Middle frontal gyrus (tissue), 1 donor: ENCODE results near the gene GSTO2.
"Not testable (repeated sequence)": the region's sequence is repeated elsewhere in the genome, so short reads cannot be mapped to it uniquely, and the experiment has no call there.

Source experiments
- DNase-seq: peaks from one replicate; pipeline ENCODE4 v3.0.0-alpha.2; 2015; ENCODE audit warnings: low spot score; ENCODE audit errors: extremely low spot score

Gene GSTO2

DNA sequence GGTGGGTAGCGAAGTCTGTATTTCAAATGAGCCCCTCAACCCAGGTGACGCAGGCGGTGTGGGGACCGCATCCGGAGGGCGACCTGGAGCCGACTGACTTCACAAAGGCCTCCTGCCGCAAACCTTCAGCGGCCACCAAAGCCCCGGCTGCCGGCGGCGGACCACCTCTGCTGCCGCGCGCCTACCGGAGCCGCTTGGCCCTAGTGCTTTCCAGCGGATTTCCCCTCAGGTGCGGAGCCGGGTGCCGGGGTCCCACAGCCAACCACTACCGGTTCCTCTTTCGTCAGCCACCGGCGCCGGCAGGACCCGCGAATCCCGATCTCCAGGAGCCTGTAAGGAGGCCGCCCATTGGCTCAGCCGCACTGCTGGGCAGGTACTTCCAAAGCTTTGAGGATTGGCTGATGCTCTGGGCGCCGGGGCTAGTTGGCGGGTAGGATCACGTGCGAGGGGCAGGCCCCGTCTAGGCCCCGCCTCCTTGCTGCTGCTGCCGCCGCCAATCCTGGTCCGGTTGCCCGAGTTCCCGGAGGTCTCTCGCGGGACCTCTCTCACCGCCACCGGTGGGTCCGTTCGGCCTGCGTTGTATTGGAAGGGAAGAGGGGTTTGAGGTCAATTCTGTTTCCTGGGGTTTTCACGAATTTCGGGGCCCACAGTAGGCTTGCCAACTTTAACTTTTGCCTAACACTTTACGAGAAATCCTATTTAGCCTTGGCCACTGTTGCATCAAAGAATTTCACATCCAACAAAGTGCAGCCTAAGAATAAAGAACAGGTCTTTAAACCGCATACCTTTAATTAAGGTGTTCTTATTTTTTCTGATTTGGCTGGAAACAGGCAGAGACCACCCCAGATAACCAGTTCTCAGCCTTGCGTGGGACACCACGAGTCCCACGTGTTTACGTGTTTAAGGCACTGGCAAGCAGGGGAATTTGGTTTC lies at the start of gene GSTO2:
TSS of gene GSTO2 (plus strand) at position 472 of the 933 bp plus-strand sequence. CDS start 5,732 bp downstream, outside the sequence.
- peak; percentile 95 for DNase-seq

- no peak for DNase-seq
Observed at GRCh38 chr10:104220522-104220921, 48.5 kb upstream of the GSTO2 start.

GRCh38 chr10:104223304-104223703 lies 45.7 kb upstream of the GSTO2 start:
- no peak for DNase-seq

GRCh38 chr10:104230490-104230889 lies 38.5 kb upstream of the GSTO2 start:
- no peak for DNase-seq

GRCh38 chr10:104231784-104232612 lies 37.0 kb upstream of the GSTO2 start, which contains the start of gene CFAP43:
TSS of gene CFAP43 (minus strand) at chr10:104232364. CDS start at chr10:104232246, 118 bp downstream.
- peak; percentile 94 for DNase-seq

DNA sequence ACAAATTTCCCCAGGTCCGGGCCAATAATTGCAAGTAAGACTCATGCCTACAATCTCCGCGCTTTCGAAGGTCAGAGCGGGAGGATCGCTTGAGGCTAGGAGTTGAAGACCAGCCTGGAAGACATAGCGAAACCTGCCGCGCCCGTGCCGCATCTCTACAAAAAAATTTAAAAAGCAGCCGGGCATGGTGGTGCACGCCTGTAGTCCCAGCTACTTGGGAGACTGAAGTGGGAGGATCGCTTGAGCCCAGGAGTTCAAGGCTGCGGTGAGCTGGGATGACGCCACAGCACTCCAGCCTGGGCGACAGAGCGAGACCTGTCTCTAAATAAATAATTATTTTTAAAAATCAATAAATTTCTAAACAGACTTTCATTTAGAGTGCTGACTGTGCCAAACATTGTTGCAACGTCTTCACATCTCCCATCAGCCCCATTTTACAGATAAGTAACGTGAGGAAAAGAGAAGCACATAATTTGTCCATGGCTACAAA lies 36.3 kb upstream of the GSTO2 start:
- no peak for DNase-seq

- no peak for DNase-seq
Observed at GRCh38 chr10:104233817-104234216, 35.2 kb upstream of the GSTO2 start.

DNA sequence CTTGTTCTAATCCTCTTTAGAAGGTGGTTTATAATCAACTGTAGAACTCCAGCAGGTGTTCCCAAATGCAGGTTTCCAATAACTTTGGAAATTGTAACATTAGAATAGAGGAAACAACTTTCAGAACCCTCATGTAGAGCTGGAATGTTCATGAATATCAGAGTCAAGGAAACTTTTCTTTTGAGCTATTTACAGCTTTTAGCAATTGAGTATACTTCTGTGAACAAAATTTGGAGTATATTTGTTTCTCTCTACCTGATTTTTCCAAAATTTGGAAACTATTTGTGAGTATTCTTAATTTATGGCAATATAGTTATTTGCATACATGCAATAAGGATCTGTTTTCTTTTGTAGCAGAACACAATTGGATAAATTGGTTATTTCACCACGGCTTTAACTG lies 34.0 kb upstream of the GSTO2 start:
- DNase-seq = no peak

GRCh38 chr10:104235801-104236200 lies 33.2 kb upstream of the GSTO2 start:
- no peak for DNase-seq

- no peak for DNase-seq
Observed at GRCh38 chr10:104240078-104240477, 28.9 kb upstream of the GSTO2 start.

GRCh38 chr10:104242545-104242944 lies 26.4 kb upstream of the GSTO2 start:
- no peak for DNase-seq

DNA sequence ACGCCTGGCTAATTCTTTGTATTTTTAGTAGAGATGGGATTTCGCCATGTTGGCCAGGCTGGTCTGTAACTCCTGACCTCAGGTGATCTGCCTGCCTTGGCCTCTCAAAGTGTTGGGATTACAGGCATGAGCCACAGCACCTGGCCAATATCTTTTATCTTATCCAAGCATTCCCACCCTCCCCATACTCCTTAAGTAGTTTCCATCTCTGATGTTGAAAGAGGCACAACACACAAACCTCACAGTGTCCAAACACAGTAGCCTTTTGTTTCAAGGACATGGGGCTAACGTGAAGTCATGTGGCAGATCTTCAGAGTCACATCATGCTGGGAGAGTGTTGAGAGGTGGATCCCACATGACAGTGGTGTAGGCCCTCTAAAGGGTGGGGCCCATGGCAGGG lies 26.0 kb upstream of the GSTO2 start:
- DNase-seq = not testable (repeated sequence)

DNA sequence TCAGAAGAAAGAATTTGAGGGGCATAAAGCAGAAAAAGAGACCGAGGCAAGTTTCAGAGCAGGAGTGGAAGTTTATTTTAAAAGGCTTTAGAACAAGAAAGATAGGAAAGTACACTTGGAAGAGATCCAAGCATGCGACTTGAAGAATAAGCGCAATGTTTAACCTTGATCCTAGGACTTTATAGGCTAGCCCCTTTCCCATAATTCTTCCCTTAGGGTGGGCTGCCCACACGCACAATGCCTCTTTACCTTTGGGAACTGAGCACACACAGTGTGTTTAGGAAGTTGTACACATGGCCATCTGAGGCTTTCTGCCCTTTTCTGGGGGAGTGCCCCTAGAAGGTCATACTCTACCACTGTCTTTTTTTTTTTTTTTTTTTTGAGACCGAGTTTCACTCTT lies 25.5 kb upstream of the GSTO2 start:
- no peak for DNase-seq

DNA sequence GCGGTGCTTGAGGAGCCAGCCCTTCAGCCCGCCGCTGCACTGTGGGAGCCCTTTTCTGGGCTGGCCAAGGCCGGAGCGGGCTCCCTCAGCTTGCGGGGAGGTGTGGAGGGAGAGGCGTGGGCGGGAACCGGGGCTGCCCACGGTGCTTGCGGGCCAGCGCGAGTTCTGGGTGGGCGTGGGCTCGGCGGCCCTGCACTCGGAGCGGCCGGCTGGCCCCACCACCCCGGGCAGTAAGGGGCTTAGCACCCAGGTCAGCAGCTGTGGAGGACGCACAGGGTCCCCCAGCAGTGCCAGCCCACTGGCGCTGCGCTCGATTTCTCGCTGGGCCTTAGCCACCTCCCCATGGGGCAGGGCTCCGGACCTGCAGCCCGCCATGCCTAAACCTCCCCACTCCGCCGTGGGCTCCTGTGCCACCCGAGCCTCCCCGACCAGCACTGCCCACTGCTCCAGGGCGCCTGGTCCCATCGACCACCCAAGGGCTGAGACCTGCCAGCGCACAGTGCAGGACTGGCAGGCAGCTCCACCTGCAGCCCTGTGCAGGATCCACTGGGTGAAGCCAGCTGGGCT lies 23.8 kb upstream of the GSTO2 start:
- DNase-seq = no peak

DNA sequence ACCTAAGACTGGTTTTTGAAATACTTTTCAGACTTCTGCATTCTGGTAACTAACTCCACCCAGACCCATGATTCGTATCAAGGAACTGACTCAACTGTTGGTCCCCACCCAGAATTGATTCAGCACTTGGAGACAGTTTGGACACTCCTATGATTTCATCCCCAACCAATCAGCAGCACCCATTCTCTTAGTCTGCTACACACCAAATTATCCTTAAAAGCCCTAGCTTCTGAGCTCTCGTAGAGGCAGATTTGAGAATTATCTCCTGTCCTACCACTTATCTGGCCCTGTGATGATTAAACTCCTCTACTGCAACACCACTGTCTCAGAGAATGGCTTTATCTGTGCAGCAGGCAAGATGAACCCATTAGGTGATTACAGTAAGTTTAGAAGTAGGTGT lies 22.0 kb upstream of the GSTO2 start:
- DNase-seq = no peak

DNA sequence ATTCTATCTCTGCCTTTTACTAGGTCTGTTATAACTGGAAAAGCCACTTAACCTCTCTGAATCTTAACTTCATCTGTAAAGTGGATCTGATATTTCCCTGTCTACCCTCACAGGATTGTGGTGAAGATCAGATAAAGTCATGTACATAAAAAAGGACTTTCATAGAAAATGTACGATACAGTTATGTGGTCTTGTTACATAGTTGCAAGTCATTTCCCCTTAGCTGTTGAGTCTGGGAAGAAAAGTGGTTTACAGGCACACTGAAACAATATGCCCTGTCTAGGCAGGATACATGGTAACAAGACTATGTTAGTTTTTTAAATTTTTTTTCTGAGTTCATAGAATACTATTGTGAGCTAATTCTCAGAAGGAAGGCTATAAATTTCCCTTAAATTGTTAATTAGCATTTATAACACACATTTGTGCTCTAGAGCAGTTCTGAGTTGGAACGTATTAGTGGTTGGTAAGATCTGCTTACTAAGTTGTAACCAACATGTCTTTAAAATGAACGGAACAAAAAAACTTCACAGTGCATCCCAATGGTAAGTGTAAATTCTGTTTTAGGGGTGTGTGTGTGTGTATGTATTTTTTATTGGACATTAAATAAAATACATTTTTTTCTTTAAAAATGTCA lies 21.4 kb upstream of the GSTO2 start:
- DNase-seq = no peak

DNA sequence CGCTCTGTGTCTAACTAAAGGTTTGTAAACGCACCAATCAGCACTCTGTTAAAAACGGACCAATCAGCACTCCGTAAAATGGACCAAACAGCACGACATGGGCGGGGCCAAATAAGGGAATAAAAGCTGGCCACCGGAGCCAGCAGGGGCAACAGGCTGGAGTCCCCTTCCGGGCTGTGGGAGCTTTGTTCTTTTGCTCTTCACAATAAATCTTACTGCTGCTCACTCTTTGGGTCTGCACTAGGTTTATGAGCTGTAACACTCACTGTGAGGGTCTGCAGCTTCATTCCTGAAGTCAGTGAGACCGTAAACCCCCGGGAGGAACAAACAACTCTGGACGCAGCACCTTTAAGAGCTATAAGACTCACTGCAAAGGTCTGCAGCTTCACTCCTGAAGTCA lies 20.1 kb upstream of the GSTO2 start:
- not testable (repeated sequence) for DNase-seq

GRCh38 chr10:104250371-104250770 lies 18.6 kb upstream of the GSTO2 start:
- no peak for DNase-seq

GRCh38 chr10:104251443-104251842 lies 17.5 kb upstream of the GSTO2 start:
- DNase-seq = no peak

- DNase-seq = no peak
Observed at GRCh38 chr10:104252368-104252767, 16.6 kb upstream of the GSTO2 start.

DNA sequence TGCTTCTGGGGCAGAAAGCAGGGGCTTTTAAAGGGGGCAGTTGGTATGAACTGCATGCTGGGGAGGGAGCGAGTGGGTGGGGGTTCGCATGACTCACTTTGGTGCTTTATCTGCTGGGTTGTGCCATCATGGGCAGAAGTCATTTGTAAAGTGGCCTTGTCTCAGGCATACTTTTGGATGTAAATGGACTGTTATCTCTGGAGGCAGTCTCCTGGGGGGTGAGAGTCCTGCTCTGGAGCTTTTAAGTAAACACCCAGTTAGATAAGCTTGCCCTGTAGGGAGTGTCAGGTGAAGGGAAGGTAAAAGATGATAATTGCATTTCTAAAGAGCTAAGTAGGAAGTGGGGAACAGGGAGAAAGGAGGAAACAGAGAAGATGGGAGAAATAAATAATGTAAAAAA lies 15.9 kb upstream of the GSTO2 start:
- no peak for DNase-seq
